Ovary (tissue), 9 donors: Measurements from ENCODE around the gene NRTN. TPM values are rescaled to one million over a fixed set of nuclear protein-coding genes. Genes with fewer than 3 reads are reported as not detected.

Experiments used
- DNase-seq, 5 donors: peaks; one replicate each; pipeline ENCODE4 v3.0.0-alpha.2; 2019 to 2020
- H3K27ac ChIP-seq, 2 donors: fragments of 200-600 bp; one replicate each; pipeline versions ENCODE4 v1.5.1 to v1.8.0; 2019 to 2022
- H3K27me3 ChIP-seq: fragments of 200-600 bp; one replicate; pipeline ENCODE4 v1.8.0; 2022
- H3K36me3 ChIP-seq: fragments of 200-600 bp; sonication (generic); one replicate; pipeline ENCODE4 v1.5.1; 2019
- H3K4me1 ChIP-seq: one replicate; pipeline ENCODE4 v1.8.1; 2013; ENCODE audit warnings: mild to moderate bottlenecking, moderate library complexity; ENCODE audit not compliant: insufficient read depth
- H3K4me3 ChIP-seq: fragments of 200-600 bp; sonication (generic); one replicate; pipeline ENCODE4 v1.5.1; 2017
- H3K9me3 ChIP-seq, 2 donors: fragments of 200-600 bp in 1 of 2; sonication (generic) in 1 of 2; one replicate each; pipeline versions ENCODE4 v1.5.1 to v1.8.1; 2013 to 2019; ENCODE audit warnings: mild to moderate bottlenecking in 1 of 2, moderate library complexity in 1 of 2
- EP300 ChIP-seq: sonication (generic); formaldehyde crosslinking; IDR thresholded peaks from one replicate; pipeline ENCODE4 v1.6.1; 2017; ENCODE audit warnings: antibody characterized with exemption
- POLR2A ChIP-seq: fragments of 450-650 bp; IDR thresholded peaks from one replicate; pipeline ENCODE4 v1.6.1; 2017; ENCODE audit warnings: antibody characterized with exemption, mild to moderate bottlenecking, moderate library complexity
- WGBS, 3 donors: extraction: QIAGEN DNeasy Blood & Tissue Kit in 1 of 3; methylation state at CpG; one replicate each; pipeline versions ENCODE4 v1.1.5 to v1.1.7; 2013 to 2017; 5-methylcytosine and 5-hydroxymethylcytosine counted together
- intact Hi-C, 4 donors: fragments of 100-400 bp; cut with DNase I; formaldehyde crosslinking; loops; one replicate each; pipeline versions ENCODE4 v1.11.0 to v1.15.1; 2022 to 2023
- polyA plus RNA-seq, 2 donors: library from polyadenylated mRNA; stranded (reverse); fragments of 200-250 nt in 1 of 2; fragments of 350-450 nt in 1 of 2; fragmentation: Illumina TruSeq in 1 of 2; extraction: RNeasy Lipid Tissue Mini Kit (QIAGEN cat#74804) in 1 of 2; gene quantifications; one replicate each; pipeline ENCODE4 v1.2.3, GENCODE V29; 2013 to 2014
- total RNA-seq, 7 donors: library from RNA; depleted of rRNA in 2 of 7; stranded (reverse); fragments of >200 nt in 2 of 7; fragmentation: NEBNext Ultra II Directional in 3 of 7; extraction: Animal tissue kit (Norgen Biotek cat#: 25700) in 3 of 7; gene quantifications; one replicate each; pipeline versions ENCODE4 v1.1.0 to v1.2.4, GENCODE V29; 2016 to 2023
- TF ChIP-seq, protein P1 (sequence below), 3 donors: fragments of 450-650 bp in 2 of 3; fragments of 200-600 bp in 1 of 3; IDR thresholded peaks; one replicate each; pipeline versions ENCODE4 v1.5.1 to v1.8.0; 2016 to 2022; ENCODE audit warnings: antibody characterized with exemption in 3 of 3, mild to moderate bottlenecking in 1 of 3
- donor health status: DM: no; HTN: no; CAD: no; lungs with moderate emphysema.
- donor health status: DM: no; HTN: no; CAD: no.
- donor health status: Bipolar disorder and iron deficiency.
- donor health status: DM: yes; HTN: yes; CAD: no.
- donor health status: DM: no; HTN: no; CAD: no.
- donor health status: DM: yes; HTN: yes; CAD: no.

Gene NRTN
- total and polyA plus RNA-seq, 9 donors: 0.11 to 2.8 (median 0.65) TPM; not detected in 4

GRCh38 chr19:5821521-5822180 lies 16.8 kb downstream of the NRTN start:
- H3K27me3 ChIP-seq: no peaks in the 10 kb centered on the region
- no peaks in the 10 kb centered on the region for H3K36me3 ChIP-seq
- peaks cover 1% of the 10 kb centered on the region for H3K4me1 ChIP-seq
- no peaks in the 10 kb centered on the region for H3K9me3 ChIP-seq
- no peak overlapping the region for H3K4me3 ChIP-seq
- intact Hi-C loops: no loop called here
- H3K27ac ChIP-seq: no peak overlapping the region
- TF ChIP-seq POLR2A (no peak), EP300 (no peak)
- TF ChIP-seq, protein P1, sequence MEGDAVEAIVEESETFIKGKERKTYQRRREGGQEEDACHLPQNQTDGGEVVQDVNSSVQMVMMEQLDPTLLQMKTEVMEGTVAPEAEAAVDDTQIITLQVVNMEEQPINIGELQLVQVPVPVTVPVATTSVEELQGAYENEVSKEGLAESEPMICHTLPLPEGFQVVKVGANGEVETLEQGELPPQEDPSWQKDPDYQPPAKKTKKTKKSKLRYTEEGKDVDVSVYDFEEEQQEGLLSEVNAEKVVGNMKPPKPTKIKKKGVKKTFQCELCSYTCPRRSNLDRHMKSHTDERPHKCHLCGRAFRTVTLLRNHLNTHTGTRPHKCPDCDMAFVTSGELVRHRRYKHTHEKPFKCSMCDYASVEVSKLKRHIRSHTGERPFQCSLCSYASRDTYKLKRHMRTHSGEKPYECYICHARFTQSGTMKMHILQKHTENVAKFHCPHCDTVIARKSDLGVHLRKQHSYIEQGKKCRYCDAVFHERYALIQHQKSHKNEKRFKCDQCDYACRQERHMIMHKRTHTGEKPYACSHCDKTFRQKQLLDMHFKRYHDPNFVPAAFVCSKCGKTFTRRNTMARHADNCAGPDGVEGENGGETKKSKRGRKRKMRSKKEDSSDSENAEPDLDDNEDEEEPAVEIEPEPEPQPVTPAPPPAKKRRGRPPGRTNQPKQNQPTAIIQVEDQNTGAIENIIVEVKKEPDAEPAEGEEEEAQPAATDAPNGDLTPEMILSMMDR (IDR thresholded peaks at IDR 0.05): no peak
- 32 to 51% (median 33%) methylated on average over 8 of the region's 8 CpGs for WGBS, 3 donors
- no peak for DNase-seq

GRCh38 chr19:5822181-5822844 lies 17.4 kb downstream of the NRTN start:
- H3K4me3 ChIP-seq: no peak overlapping the region
- no peak overlapping the region for H3K27ac ChIP-seq
- DNase-seq: no peak
- H3K36me3 ChIP-seq: no peaks in the 10 kb centered on the region
- H3K27me3 ChIP-seq: no peaks in the 10 kb centered on the region
- intact Hi-C loops: no loop called here
- TF ChIP-seq, protein P1 (IDR thresholded peaks at IDR 0.05): no peak
- TF ChIP-seq EP300: no peak
- TF ChIP-seq POLR2A: no peak
- 11 to 20% (median 12%) methylated on average over 30 of the region's 30 CpGs for WGBS, 3 donors
- no peaks in the 10 kb centered on the region for H3K9me3 ChIP-seq
- H3K4me1 ChIP-seq: peaks cover 1% of the 10 kb centered on the region

DNA sequence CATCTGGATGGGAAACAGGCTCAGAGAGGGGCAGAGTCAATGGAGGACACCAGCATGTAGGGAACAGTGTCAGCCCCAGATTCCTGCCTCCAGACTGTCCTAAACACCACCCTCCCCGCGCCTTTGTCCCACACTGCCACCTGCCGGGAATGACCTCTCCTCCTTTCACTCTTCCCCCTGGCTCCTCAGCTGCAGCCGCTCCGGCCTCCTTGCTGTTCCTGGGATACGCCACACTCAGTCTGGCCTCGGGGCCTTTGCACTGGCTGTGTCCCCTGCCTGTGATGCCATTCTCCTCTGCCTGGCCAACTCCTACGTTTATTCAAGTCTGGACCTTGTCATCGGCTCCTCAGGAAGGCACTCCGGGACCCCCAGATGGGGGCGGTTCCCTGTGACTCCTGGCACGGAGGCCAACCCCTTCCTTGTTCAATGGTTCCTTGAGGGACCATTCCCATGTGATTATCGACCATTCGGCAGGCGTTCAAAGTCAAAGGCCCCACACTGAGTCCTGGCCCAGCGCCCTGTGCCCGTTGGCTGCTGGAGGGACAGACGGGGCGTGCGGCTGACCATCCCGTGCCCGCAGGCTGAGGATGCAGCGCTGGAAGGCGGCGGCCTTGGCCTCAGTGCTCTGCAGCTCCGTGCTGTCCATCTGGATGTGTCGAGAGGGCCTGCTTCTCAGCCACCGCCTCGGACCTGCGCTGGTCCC lies 18.9 kb downstream of the NRTN start:
- WGBS, 3 donors: 71 to 82% (median 77%) methylated on average over 25 to 30 of the region's 30 CpGs
- H3K36me3 ChIP-seq: no peaks in the 10 kb centered on the region
- DNase-seq: no peak
- no peaks in the 10 kb centered on the region for H3K27me3 ChIP-seq
- no peak overlapping the region for H3K4me3 ChIP-seq
- peaks cover 4% of the 10 kb centered on the region for H3K4me1 ChIP-seq
- intact Hi-C loops: no loop called here
- H3K27ac ChIP-seq: no peak overlapping the region
- no peaks in the 10 kb centered on the region for H3K9me3 ChIP-seq
- no peak for TF ChIP-seq EP300
- TF ChIP-seq, protein P1 (IDR thresholded peaks at IDR 0.05): no peak
- TF ChIP-seq POLR2A: no peak

DNA sequence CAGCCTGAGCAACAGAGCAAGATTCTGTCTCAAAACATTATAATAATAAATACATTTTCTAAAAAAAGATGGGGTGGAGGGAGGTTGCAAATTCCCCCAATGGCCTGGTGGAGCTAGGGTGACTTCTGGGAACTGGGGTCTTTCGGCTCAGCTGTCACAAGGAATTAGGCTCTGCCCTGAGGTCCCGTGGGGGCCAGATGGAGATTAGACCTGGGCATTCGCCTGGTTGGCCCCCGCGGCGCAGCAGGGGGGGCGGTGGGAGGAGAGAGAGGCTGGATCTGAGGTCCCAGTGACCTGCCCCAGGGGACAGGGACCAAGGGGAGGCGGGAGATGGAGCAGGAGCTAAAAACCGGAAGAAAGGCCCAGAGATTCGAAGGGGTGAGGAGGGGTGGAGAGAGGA lies 19.9 kb downstream of the NRTN start:
- H3K4me3 ChIP-seq: no peak overlapping the region
- WGBS, 3 donors: 74 to 78% (median 76%) methylated on average over 10 of the region's 10 CpGs
- H3K36me3 ChIP-seq: no peaks in the 10 kb centered on the region
- no peaks in the 10 kb centered on the region for H3K27me3 ChIP-seq
- H3K4me1 ChIP-seq: peaks cover 4% of the 10 kb centered on the region
- intact Hi-C loops: no loop called here
- H3K9me3 ChIP-seq: no peaks in the 10 kb centered on the region
- no peak for DNase-seq
- no peak for TF ChIP-seq POLR2A
- no peak for TF ChIP-seq EP300
- TF ChIP-seq, protein P1 (IDR thresholded peaks at IDR 0.05): no peak
- no peak overlapping the region for H3K27ac ChIP-seq
